Cardiac fibroblast (primary cell): ENCODE data around the gene CYP27B1.

ENCODE experiments used
- DNase-seq, 2 donors: peaks; one replicate each; pipeline versions ENCODE4 v3.0.0 to v3.0.0-alpha.2; 2010; ENCODE audit warnings: low read depth in 2 of 2
- H3K4me3 ChIP-seq, 2 donors: replicated peaks in 1 of 2; 1 replicate in 1 of 2; 2 replicates in 1 of 2; pipeline ENCODE4 v1.5.1; 2011; ENCODE audit warnings: low read depth in 2 of 2, low read length in 2 of 2, mild to moderate bottlenecking in 2 of 2, moderate library complexity in 1 of 2
- CTCF ChIP-seq: IDR thresholded peaks from one replicate; pipeline ENCODE4 v1.5.1; 2011; ENCODE audit warnings: low read depth, mild to moderate bottlenecking, low read length, inconsistent platforms

CYP27B1 gene

GRCh38 chr12:57751788-57752667, 14.8 kb downstream of the CYP27B1 start, which contains the start of gene CDK4:
CDK4 (minus strand) TSS chr12:57752310; CDS start chr12:57751717, 593 bp downstream.
- peak within 1 kb of the TSS; percentile 81 to 88 for H3K4me3 ChIP-seq
- DNase-seq: peak; percentile 100
- no peak for TF ChIP-seq CTCF

- TF ChIP-seq CTCF: no peak
- H3K4me3 ChIP-seq: peak overlapping the region; percentile 81 to 88
- no peak for DNase-seq
Observed at GRCh38 chr12:57751432-57751787, 15.5 kb downstream of the CYP27B1 start.

- peak overlapping the region; percentile 81 to 88 for H3K4me3 ChIP-seq
- TF ChIP-seq CTCF: no peak
- DNase-seq: no peak
Observed at GRCh38 chr12:57750561-57751431, 16.1 kb downstream of the CYP27B1 start.

GRCh38 chr12:57749061-57749460, 17.8 kb downstream of the CYP27B1 start:
- no peak overlapping the region for H3K4me3 ChIP-seq
- no peak for TF ChIP-seq CTCF
- DNase-seq: no peak

GRCh38 chr12:57746025-57746424, 20.9 kb downstream of the CYP27B1 start:
- no peak for DNase-seq
- peak overlapping the region; percentile 85 to 96 for H3K4me3 ChIP-seq
- TF ChIP-seq CTCF: no peak

GRCh38 chr12:57745485-57745881, 21.4 kb downstream of the CYP27B1 start:
- peak overlapping the region; percentile 85 to 96 for H3K4me3 ChIP-seq
- DNase-seq: peak in 1 of 2 donors; percentile 29

More at GRCh38 chr12:57745485-57745881, 21.4 kb downstream of the CYP27B1 start:
- TF ChIP-seq CTCF: no peak
